ENCODE measurements around the gene ZDHHC1.

DNA sequence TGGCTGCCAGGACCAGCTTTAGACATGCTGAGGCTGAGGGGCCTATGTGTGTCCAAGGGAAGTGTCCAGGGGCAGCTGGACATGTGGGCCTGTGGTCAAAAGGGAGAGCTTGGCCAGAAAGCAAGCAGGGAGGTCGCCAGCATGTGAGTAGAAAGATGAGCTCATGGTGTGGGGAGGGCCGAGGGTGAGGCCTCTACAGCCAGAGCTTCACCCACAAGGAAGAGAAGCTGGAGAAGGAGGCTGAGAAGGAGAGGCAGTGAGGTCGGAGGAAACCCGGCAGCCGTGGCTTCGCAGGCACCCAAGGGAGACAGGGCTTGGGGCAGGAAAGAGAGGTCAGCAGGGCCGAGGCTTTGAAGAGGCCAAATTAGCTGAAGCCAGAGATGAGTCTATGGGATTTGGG, 10.7 kb upstream of the ZDHHC1 start:
- TF ChIP-seq, protein P1, sequence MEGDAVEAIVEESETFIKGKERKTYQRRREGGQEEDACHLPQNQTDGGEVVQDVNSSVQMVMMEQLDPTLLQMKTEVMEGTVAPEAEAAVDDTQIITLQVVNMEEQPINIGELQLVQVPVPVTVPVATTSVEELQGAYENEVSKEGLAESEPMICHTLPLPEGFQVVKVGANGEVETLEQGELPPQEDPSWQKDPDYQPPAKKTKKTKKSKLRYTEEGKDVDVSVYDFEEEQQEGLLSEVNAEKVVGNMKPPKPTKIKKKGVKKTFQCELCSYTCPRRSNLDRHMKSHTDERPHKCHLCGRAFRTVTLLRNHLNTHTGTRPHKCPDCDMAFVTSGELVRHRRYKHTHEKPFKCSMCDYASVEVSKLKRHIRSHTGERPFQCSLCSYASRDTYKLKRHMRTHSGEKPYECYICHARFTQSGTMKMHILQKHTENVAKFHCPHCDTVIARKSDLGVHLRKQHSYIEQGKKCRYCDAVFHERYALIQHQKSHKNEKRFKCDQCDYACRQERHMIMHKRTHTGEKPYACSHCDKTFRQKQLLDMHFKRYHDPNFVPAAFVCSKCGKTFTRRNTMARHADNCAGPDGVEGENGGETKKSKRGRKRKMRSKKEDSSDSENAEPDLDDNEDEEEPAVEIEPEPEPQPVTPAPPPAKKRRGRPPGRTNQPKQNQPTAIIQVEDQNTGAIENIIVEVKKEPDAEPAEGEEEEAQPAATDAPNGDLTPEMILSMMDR (IDR thresholded peaks at IDR 0.05): no peak
- TF ChIP-seq POLR2AphosphoS5 (IDR thresholded peaks at IDR 0.05): no peak
